ENCODE data around the gene FAM151A.

FAM151A gene

DNA sequence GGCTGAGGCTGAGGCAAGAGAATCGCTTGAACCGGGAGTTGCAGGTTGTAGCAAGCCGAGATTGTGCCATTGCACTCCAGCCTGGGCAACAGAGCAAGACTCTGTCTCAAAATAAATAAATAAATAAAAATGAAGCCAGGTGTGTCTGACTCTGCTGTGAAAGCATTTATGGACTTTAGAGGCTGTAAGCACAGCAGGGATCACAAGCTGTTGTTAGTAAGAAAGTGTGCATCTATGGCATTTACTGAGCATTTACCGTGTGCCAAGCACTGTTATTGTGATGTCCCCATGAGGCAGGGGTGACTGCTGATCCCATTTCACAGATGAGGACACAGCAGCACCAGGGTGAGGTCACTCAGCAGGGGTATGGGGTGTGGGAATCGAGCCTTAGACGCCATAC lies 20.1 kb downstream of the FAM151A start:
- DNase-seq, result no peak

DNA sequence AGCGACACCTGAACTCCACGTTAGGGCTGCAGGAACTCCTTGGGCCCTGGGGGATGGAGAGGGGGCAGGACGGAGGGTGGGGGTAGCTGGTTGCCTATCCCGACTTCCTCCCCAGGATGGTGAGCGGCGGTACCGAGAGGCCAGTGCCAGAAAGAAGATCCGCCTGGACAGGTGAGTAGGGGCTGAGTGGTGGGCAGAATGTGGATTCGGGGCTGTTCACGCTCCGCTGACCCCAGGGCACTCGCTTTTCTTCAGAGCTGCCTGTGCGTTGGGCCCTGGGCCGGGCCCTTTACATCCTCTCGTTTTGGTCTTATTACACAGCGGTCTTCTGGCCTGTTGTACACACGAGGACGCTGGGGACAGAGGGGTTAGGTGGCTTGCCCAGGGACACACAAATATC lies 20.8 kb downstream of the FAM151A start:
- no peak for DNase-seq

DNA sequence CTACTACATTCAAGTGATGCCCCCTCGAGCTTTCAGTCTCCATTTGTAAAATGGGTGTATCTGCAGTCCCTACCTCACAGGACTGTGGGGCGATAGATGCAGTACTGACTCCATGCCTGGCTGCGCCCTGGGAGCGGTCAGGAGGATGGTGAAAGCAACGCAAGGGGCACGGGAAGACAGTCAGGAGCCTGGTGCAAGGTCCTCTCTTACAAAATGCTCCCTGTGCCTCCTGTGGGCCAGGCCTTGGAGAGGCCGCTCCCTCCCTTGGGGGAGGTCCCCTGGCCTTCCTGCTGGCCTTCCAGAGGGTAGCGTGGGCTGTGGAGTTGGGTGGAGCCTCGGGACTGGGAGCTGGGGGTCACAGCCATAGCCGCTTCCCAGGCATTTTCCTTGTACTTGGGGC lies 21.6 kb downstream of the FAM151A start:
- DNase-seq, result no peak

- DNase-seq, result no peak
Measured at GRCh38 chr1:54600947-54601721, 22.2 kb downstream of the FAM151A start.

DNA sequence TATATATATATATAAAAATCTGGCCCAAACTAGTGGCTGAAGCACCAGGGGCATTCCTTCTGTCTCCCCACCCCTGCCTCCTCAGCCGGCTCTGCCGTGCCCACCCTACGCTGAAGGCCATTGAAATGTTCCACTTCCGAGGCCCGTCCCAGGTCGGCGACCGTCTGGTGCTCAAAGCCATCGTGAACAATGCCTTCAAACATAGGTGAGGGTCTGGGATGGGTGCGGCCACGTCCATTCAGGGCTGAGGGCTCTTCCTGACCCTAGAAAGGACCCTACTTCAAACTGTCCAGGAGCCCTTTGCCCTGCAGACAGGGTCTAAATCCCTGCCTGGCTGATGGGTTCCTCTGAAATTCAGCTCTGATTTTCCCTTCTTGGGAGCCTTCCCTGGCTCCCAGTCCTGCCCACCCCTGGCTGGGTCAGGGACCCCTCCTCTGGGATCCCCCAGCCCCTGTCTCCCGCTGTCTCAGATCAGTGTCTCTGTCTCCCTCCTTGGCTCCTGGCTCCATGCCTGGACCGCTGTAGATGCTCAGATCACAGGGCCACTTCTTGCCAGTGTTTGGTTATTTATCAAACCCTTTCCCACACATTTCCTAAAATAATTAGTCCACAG lies 24.0 kb downstream of the FAM151A start:
- no peak for DNase-seq

- DNase-seq, result no peak
Measured at GRCh38 chr1:54597455-54598030, 25.8 kb downstream of the FAM151A start.

DNA sequence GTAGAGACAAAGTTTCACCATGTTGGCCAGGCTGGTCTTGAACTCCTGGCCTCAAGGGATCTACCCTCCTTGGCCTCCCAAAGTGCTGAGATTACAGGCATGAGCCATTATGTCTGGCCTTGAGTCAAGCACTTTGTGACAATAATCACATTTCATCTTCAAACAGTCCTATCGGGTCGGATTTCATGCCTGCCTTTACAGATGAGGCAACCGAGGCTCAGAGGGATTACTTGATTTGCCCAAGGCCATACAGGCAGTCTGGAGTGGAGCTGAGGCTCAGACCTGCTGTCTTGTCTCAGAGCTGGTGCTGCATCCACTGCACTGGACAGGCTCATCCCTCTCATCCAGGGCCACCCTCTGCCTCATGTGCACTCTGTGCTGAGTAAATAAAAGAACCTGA lies 26.6 kb downstream of the FAM151A start:
- no peak for DNase-seq

GRCh38 chr1:54595956-54596498 lies 27.3 kb downstream of the FAM151A start:
- DNase-seq, result no peak

DNA sequence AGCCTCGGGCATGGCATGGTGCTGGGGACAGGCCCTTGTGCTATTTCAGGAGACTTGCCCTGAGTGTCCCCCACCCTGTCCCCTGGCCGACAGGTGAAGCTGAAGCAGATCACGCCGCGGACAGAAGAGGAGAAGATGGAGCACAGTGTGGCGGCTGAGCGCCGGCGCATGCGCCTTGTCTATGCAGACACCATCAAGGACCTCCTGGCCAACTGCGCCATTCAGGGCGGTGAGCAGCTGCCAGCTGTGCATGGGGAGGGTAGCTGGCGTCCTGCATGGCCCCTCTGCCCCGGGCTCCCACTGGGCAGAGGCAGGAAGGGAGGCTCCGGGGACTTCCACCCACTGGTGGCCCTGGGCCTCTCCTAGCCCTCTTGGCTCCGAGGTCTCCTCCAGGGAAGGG lies 28.9 kb downstream of the FAM151A start:
- DNase-seq, result no peak

- no peak for DNase-seq
Measured at GRCh38 chr1:54593571-54594160, 29.7 kb downstream of the FAM151A start.

GRCh38 chr1:54591127-54591756 lies 32.1 kb downstream of the FAM151A start:
- no peak for DNase-seq

GRCh38 chr1:54588377-54588776 lies 34.9 kb downstream of the FAM151A start:
- no peak for DNase-seq

DNA sequence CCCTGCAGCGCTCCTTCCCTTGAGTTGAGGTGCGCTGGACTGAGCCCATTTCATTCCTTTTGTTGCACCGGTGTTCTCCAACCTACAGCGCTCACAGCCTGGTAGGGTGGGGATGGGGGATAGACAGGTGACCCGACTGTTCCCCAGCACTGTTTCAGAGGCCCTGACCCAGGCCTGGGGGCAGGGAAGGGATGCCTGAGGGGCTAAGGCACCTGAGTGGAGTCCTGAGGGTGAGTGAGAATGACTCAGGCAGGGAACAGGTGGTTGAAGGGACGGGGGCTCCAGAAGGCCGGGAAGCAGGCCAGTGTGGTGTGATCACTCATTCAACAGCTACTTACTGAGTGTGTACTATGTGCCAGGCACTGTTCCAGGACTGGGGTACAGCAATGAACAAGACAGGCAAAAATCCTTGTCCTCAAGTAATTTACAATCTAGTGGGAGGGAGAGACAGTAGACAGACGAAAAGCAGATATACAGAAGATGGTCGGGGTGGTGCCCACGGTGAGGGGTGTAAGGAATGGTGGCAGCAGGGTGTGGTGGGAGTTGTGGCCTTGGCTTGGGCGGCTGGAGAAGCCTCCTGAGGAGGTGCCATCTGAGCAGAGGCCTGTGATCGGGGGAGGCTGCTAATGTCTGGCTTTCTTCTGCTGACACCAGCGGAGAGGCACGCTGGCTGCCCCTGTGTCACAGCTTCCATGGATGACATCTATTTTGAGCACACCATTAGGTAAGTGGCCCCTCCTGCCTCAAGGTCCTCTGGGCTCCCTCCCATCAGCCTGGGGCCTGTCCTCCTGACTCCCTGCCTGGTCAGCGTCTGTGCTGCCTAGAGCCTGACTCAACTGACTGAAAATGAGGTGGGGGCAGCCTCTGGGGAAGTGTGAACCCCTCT lies 37.9 kb downstream of the FAM151A start:
- DNase-seq, result no peak

DNA sequence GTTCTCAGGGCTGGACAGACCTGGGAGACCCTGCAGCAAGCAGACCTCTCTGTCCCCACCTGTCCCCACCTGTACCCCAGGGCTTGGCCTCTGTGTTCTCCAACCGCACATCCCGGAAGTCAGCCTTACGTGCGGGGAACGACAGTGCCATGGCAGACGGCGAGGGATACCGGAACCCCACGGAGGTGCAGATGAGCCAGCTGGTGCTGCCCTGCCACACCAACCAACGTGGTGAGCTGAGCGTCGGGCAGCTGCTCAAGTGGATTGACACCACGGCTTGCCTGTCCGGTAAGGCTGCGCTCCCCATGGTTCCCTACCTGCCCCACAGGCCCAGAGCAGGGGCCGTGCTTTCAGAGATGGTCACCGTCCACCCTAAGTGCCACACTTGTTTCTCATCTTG lies 38.8 kb downstream of the FAM151A start:
- no peak for DNase-seq

DNA sequence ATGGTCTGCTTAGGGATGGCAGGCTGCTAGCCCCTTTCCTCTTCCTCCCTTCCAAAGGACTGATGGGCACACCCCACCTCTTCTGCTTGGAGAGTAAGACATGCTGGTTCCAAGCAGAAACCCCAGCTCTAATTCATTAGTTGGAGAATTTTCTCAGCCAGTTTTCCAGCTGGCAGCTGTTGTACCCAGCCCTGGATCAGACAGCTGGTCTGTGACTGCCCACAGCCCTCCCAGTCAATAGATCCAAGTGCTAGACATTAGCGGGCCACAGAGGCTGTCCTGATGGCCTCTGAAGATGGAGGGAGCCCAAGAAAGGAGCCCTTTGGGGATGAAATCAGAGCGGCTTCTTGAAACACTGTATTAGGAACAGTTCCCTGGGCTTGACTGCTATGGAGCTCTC lies 39.5 kb downstream of the FAM151A start:
- no peak for DNase-seq

- no peak for DNase-seq
Measured at GRCh38 chr1:54583307-54583686, 40.0 kb downstream of the FAM151A start.

DNA sequence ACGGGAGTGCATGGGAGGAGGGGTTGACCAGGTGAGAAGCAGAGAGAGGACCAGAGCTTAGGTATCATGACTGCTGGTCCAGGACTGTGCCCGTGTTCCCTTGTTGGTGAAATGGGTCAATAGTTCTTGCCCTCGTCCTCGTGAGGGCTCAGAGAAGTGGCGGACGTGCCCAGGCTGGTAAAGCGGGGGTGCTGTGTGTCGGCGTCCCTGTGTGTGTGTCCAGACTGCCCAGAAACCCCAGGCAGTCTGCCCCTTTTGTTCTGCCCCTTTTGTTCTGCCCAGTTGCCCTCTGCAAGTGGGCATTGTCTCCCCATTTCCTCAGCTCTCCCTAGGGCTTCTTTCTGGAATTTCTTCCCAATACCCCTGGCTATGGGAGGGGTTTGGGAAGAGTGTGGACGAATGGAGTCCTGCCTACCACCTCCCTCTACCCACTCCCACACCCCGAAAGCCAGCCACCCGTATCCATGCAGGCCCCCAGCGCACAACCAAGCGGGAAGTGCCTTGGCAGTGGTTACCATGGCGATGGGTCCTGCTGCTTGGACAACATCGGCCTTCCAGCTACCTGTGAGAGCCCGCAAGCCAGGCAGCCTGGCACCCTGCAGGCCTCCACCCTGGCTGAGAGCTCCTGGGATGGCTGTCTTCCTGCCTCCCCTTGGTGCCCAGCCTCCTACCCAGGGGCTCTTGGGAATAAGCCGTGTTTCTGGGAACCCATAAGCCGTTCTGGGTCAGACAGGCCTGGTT lies 40.6 kb downstream of the FAM151A start:
- DNase-seq, result no peak

DNA sequence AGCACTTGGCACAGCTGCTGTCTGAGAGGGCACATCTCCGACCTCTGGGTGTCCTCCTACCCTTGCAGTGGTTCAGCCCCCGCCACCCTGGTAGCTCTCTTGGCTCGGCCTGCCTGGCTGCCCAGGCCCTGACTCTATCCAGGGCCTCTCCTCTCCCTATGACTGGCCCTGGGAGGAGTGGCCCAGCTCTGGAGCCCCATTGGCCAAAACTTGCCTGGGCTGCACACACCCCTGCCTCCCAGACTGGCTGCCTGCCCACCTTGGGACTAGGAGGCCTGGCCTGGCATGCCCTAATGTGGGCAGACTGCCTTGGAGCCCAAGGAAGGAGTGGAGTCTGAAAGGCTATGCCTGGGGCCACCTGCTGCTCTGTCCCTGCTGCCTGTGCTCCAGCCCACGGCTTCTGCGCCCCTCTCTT lies 41.7 kb downstream of the FAM151A start:
- no peak for DNase-seq

DNA sequence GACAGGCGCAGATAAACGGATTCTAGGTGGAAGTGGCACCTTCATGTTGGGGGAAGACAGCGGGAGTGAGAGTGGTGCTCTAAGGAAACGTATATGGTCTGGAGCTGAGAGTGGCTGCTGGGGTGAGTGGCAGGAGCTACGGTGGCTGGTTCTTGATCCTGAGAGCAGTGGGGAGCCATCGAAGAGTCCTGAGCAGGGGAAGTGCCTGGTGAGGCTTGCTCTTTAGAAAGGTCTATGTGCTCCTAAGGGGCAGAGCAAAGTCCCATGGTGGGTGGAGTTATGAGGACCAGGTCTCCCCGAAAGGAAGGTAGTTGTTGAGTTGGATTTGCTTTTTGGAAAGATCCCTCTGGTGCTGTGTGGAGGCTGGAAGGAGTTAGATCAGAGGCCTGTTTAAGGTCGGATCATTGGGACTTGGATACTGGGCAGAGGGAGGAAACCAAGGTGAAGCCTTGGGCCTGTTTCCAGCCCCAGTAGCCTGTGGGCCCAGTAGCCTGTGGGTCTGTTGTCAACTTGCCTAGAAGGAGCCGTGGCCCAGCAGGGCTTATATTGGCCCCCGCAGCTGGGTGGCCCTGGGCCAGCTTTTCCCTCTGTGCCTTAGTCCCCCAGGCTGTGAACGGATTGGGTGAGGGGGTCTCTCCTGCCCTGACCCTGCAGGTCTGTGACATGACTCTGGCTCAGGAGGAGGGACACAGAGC lies 42.3 kb downstream of the FAM151A start:
- DNase-seq, result no peak

DNA sequence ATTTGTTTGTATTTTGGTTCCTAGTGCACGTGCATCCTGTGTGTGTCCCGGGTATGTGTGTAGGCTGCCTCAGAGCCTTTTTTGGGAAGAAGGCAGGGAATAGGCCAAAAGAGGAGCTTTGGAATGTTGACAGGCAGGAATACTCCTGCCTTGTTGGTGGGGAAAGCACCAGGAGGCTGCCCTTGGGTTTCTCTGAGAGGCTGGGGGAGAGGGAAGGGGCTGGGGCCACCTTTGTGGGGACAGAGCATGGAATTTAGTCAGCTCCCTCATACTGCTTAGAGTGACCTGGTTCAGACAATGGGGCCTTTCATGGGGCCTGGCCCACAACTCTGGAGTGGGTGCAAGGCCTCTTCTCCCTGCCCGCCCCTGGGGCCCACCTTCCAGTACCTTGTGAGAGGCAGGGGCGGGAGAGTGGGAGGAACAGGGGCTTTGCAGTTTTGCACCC lies 44.0 kb downstream of the FAM151A start:
- no peak for DNase-seq

DNA sequence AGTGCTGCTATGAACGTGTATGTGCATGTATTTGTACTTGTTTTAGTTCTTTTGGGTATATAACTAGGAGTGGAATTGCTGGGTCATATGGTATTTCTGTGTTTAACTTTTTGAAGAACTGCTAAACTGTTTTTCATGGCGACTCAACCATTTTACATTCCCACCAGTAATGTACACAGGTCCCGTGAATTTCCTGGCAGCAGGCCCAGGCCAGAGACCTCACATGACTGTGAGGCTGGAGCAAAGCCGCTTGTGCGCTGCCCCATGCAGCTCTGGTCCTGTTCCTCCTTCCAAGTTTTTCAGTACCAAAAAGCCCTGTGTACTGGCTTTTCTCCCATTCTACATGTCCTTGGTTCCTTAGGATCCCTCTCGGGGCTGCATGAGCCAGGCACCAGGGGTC lies 45.7 kb downstream of the FAM151A start:
- DNase-seq, result no peak
